Activated naive CD8-positive, alpha-beta T cell treated with anti-CD3 and anti-CD28 coated beads for 36 hours (primary cell): ENCODE data around the gene PRTFDC1. TPM values are rescaled to one million over a fixed set of nuclear protein-coding genes. Genes with fewer than 3 reads are reported as not detected.

Experiments used
- DNase-seq: peaks from one replicate; pipeline ENCODE4 v3.0.0; 2021
- H3K27ac Mint-ChIP-seq: one replicate; pipeline ENCODE4 v1.8.0; 2022; ENCODE audit warnings: mild to moderate bottlenecking, moderate library complexity, mixed read lengths
- H3K27me3 Mint-ChIP-seq: one replicate; pipeline ENCODE4 v1.8.0; 2022; ENCODE audit warnings: mild to moderate bottlenecking, mixed read lengths
- H3K36me3 Mint-ChIP-seq: one replicate; pipeline ENCODE4 v1.8.0; 2021; ENCODE audit warnings: mild to moderate bottlenecking, mixed read lengths
- H3K4me1 Mint-ChIP-seq: one replicate; pipeline ENCODE4 v1.8.0; 2021; ENCODE audit warnings: mixed read lengths
- H3K4me3 Mint-ChIP-seq: one replicate; pipeline ENCODE4 v1.8.0; 2022; ENCODE audit warnings: mild to moderate bottlenecking, moderate library complexity, mixed read lengths
- H3K9me3 Mint-ChIP-seq: one replicate; pipeline ENCODE4 v1.8.0; 2022; ENCODE audit warnings: mixed read lengths
- total RNA-seq, 2 experiments: library from RNA; stranded (reverse); gene quantifications; one replicate each; pipeline ENCODE4 v1.2.3, GENCODE V29; 2021

The PRTFDC1 gene
- total RNA-seq, 2 experiments from 2014 or later: 2.8 to 3.6 TPM

DNA sequence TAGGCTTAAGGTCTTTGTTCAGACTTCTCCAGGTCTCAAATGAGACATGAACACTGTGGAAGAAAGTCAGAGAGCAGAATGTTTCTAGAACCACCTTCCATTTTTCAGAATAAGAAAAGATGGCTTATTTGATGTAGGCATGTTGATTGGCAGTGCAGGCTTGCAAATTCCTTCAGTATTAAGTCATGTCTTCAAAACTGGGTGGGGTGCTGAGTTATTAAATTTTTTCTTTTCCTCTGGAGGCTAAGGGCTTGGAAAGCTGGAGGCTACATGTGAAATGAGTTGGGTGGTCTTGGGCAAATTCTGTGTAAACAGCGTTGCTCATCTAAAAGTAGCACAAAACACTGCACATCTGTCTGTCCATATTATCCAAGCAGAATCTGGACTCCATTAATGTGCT lies 62.8 kb downstream of the PRTFDC1 start:
- no peak overlapping the region for H3K4me3 Mint-ChIP-seq
- no peak for DNase-seq
- no peaks in the 10 kb centered on the region for H3K27me3 Mint-ChIP-seq
- peaks cover 34% of the 10 kb centered on the region for H3K36me3 Mint-ChIP-seq
- peaks cover 41% of the 10 kb centered on the region for H3K4me1 Mint-ChIP-seq
- H3K27ac Mint-ChIP-seq: no peak overlapping the region
- H3K9me3 Mint-ChIP-seq: peaks cover 19% of the 10 kb centered on the region

DNA sequence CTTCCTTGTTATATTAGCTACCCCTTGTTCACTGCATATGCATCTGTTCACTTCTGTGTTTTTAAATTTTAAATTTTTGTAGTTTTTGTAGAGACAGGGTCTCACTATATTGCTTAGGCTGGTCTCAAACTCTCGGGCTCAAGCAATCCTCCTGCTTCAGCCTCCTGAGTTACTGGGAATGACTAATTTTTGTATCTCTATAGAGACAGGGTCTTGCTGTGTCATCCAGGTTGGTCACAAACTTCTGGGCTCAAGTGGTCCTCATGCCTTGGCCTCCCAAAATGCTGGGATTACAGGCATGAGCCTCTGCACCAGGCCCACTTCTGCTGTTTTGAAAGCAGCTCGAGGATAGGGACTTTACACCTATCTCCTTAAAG lies 64.6 kb downstream of the PRTFDC1 start:
- H3K27me3 Mint-ChIP-seq: no peaks in the 10 kb centered on the region
- no peak for DNase-seq
- peaks cover 37% of the 10 kb centered on the region for H3K36me3 Mint-ChIP-seq
- peaks cover 19% of the 10 kb centered on the region for H3K9me3 Mint-ChIP-seq
- peaks cover 42% of the 10 kb centered on the region for H3K4me1 Mint-ChIP-seq
- H3K27ac Mint-ChIP-seq: peak overlapping the region; percentile 97
- H3K4me3 Mint-ChIP-seq: peak overlapping the region; percentile 77

DNA sequence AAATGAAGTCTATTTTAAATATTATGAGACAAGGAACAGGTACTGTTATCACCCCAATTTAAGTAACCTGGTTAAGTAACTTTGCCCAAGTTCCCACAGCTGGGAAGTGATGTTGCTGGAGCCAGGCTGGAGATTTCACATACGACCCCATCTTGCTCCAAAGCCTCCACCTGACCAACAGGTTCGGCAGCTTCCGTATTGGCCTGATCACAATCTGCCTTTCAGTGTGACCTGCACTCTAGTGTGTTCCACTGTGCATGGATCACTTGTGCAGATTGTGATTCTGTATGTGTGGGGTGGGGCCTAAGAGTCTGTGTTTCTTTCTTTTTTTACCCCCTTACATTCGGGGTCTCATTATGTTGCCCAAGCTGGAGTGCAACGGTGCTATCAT lies 66.1 kb downstream of the PRTFDC1 start:
- H3K4me3 Mint-ChIP-seq: no peak overlapping the region
- H3K27me3 Mint-ChIP-seq: no peaks in the 10 kb centered on the region
- peaks cover 17% of the 10 kb centered on the region for H3K9me3 Mint-ChIP-seq
- no peak for DNase-seq
- H3K27ac Mint-ChIP-seq: no peak overlapping the region
- peaks cover 52% of the 10 kb centered on the region for H3K4me1 Mint-ChIP-seq
- H3K36me3 Mint-ChIP-seq: peaks cover 33% of the 10 kb centered on the region

DNA sequence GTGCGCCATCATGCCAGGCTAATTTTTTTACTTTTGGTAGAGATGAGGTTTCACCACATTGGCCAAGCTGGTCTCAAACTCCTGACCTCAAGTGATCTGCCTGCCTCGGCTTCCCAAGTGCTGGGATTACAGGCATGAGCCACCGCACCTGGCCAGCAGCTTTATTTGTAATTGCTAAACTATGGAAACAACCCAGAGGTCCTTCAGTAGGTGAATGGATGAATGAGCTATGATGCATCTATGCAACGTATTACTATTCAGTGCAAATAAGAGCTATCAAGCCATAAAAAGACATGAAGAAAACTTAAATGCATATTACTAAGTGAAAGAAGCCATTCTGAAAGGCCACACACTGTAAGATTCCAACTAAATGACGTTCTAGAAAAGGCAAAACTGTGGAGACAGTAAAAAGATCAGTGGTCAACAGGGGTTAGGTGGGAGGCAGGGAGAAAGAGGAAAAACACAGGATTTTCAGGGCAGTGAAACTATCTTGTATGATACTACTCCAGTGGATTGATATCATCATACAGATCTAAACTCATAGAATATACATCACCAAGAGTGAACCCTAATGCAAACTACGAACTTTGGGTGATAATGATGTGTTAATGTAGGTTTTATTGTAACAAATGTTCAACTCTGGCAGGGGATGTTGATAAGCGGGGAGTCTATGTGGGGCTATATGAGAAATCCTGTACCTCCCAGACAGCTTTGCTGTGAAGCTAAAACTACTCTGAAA lies 66.7 kb downstream of the PRTFDC1 start:
- Mint-ChIP-seq H3K9me3 (peaks cover 20% of the 10 kb centered on the region), H3K4me1 (peaks cover 57% of the 10 kb centered on the region), H3K36me3 (peaks cover 32% of the 10 kb centered on the region), H3K27ac (no peak overlapping the region), H3K27me3 (no peaks in the 10 kb centered on the region), H3K4me3 (no peak overlapping the region)
- DNase-seq: no peak

DNA sequence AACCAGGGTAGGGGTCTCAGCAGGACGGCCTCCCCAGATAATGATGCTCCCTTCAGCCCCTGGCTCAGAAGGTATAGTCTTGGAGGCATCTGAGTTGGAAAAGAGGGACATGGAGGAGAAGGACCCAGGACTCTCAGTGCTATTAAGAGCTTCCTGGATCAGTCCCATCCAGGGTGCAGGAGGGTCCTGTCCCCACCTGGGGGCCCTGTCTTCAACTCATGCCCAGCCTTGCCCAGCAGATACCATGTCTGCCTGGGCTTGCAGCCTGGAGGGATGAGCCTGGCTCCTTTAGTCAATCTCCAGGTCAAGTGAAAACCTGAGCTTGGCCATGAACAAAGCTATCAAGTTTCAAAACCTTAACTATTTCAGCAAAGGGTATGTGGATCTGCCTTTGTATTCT lies 67.6 kb downstream of the PRTFDC1 start:
- Mint-ChIP-seq H3K36me3 (peaks cover 28% of the 10 kb centered on the region), H3K27me3 (no peaks in the 10 kb centered on the region), H3K27ac (no peak overlapping the region), H3K4me1 (peaks cover 59% of the 10 kb centered on the region), H3K9me3 (peaks cover 20% of the 10 kb centered on the region), H3K4me3 (no peak overlapping the region)
- no peak for DNase-seq

DNA sequence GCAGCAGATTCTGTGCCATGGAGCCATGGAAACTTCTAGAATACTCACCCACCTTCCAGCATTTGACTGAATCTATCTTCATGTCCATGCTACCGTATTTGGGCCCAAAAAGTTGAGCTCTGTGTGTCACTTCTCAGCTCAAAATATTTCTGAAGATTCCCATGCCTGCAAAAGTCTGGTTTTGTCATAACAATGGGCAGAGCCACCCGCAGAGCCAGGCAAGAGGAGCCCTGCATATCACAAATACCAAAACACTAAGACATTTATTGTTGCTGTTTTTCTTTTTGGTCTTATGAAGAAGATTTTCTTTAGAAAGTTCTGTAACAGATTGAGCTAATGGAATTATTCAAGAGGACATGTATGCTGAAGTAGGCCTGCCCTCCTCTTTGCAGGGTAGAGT lies 68.1 kb downstream of the PRTFDC1 start:
- H3K27me3 Mint-ChIP-seq: no peaks in the 10 kb centered on the region
- H3K9me3 Mint-ChIP-seq: peaks cover 19% of the 10 kb centered on the region
- no peak overlapping the region for H3K4me3 Mint-ChIP-seq
- no peak for DNase-seq
- H3K36me3 Mint-ChIP-seq: peaks cover 25% of the 10 kb centered on the region
- no peak overlapping the region for H3K27ac Mint-ChIP-seq
- peaks cover 56% of the 10 kb centered on the region for H3K4me1 Mint-ChIP-seq

DNA sequence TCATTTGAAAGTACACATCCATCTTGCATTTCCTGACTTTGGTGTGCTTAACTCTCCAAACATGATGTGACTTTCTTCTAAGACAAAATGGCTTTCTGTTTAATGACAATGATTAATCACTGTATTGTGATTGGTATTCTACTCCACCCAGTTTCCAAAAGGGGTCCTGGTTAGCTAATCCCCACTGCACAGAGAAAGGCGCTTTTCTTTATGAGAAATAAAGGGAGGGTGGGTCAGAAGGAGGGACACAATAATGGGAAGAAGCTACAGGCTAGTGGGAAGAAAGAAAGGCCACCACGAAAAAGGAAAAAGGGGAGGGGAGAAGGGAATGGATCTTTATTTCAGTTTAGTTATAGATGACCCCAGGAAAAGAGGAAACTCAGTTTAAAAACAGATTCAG lies 69.2 kb downstream of the PRTFDC1 start:
- Mint-ChIP-seq H3K4me1 (peaks cover 50% of the 10 kb centered on the region), H3K9me3 (peaks cover 17% of the 10 kb centered on the region), H3K27ac (peak overlapping the region; percentile 85), H3K4me3 (peak overlapping the region; percentile 29), H3K36me3 (peaks cover 22% of the 10 kb centered on the region), H3K27me3 (no peaks in the 10 kb centered on the region)
- DNase-seq: no peak

DNA sequence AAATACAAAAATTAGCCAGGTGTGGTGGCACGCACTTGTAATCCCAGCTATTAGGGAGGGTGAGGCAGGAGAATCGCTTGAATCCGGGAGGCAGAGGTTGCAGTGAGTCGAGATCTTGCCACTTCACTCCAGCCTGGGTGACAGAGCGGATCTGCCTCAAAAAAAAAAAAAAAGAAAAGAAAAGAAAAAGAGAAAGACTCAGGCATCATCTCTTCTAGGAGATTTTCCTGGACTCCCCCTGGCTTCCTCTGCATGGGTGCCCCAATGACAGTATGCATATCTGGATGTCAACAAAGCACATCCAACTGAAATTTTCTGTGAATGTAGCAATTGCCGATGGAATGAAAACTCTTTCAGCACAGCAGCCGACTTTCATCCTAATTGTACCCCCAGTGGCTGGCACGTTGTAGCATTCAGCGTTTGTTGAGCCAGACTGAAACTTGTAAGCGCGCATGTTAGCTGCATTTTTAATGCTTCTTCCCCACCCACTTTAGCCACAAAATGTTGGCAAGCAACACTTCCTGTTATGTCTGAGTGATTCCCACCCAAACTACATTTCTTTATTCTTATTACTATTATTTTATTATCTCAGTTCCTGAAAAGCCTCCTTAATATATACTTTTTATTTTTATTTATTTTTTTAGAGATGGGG lies 70.2 kb downstream of the PRTFDC1 start:
- H3K27ac Mint-ChIP-seq: peak overlapping the region; percentile 79
- peaks cover 13% of the 10 kb centered on the region for H3K36me3 Mint-ChIP-seq
- H3K9me3 Mint-ChIP-seq: peaks cover 13% of the 10 kb centered on the region
- no peaks in the 10 kb centered on the region for H3K27me3 Mint-ChIP-seq
- peak overlapping the region; percentile 58 for H3K4me3 Mint-ChIP-seq
- DNase-seq: peak; percentile 33
- peaks cover 41% of the 10 kb centered on the region for H3K4me1 Mint-ChIP-seq

DNA sequence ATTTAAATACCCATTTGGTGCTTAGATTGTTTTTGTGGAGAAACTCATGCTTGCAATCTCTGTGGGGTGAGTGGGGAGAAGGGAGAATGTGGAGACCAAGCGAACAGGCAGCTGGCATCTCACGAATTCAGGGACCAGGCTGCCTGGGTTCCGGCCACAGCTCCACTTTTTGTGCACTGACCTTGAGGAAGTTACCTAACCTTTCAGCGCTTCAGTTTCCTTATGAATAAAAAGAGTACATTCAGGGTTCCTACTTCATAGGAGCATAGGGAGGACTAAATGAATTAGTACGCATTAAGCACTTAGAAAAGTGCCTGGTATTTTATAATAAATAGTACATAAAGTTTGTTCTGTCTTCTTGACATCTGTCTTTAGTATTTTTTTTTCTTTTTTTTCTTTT lies 72.5 kb downstream of the PRTFDC1 start:
- no peak overlapping the region for H3K27ac Mint-ChIP-seq
- peaks cover 8% of the 10 kb centered on the region for H3K36me3 Mint-ChIP-seq
- no peak for DNase-seq
- H3K4me1 Mint-ChIP-seq: peaks cover 36% of the 10 kb centered on the region
- H3K27me3 Mint-ChIP-seq: no peaks in the 10 kb centered on the region
- H3K4me3 Mint-ChIP-seq: no peak overlapping the region
- peaks cover 11% of the 10 kb centered on the region for H3K9me3 Mint-ChIP-seq

DNA sequence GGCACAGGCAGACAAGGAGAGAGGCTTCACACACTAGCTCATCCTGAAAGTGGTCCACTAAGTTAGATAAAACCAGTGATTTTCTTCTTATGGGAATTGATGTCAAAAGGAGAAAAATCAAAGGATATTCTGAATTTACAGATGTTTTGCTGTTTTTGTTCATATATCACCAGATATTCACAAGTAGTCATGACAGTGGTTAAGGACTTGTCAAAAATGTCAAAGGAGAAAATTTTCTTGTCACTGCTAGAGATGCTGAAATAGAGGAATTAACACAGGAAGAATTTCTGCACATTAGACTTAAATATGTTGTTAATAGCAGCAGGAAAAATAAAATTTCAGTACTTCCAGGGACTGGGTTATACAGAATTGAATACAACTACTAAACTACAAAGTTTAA lies 78.3 kb downstream of the PRTFDC1 start:
- Mint-ChIP-seq H3K9me3 (peaks cover 4% of the 10 kb centered on the region), H3K27ac (no peak overlapping the region), H3K36me3 (peaks cover 2% of the 10 kb centered on the region), H3K4me1 (peaks cover 10% of the 10 kb centered on the region), H3K27me3 (no peaks in the 10 kb centered on the region), H3K4me3 (no peak overlapping the region)
- no peak for DNase-seq

DNA sequence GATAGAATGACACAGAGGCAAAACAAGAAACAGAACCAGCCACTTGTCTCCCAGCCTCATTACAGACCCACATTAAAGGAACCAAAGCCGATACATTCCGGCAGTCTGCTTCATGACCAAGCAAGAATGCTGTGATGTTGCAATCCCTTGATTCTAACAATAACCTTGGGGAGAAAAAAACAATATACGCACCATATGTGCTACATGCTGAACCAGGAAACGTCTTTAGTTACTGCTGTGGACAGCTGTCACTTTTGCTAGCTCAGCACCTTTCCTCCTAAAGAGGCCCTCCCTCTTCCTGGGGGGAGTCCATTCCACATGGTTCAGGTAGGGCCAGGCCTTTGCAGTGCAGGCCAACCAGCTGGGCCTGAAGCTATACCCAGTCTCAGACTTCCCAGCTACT lies 79.1 kb downstream of the PRTFDC1 start:
- H3K4me1 Mint-ChIP-seq: peaks cover 8% of the 10 kb centered on the region
- no peak overlapping the region for H3K27ac Mint-ChIP-seq
- no peak for DNase-seq
- peaks cover 2% of the 10 kb centered on the region for H3K36me3 Mint-ChIP-seq
- no peaks in the 10 kb centered on the region for H3K27me3 Mint-ChIP-seq
- peaks cover 4% of the 10 kb centered on the region for H3K9me3 Mint-ChIP-seq
- H3K4me3 Mint-ChIP-seq: no peak overlapping the region

DNA sequence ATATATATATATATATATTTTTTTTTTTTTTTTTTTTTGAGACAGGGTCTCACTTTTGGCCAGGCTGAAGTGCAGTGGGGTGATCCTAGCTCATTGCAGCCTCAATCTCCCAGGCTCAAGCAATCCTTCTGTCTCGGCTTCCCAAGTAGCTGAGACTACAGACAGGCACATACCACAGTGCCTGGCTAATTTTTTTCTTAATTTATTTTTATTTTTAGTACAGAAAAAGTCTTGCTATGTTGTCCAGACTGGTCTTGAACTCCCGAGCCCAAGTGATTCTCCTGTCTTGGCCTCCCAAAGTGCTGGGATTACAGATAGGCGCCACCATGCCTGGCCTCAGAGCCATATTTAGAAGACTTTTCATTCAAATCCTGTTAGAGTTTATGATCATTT lies 79.6 kb downstream of the PRTFDC1 start:
- H3K4me1 Mint-ChIP-seq: peaks cover 8% of the 10 kb centered on the region
- H3K27me3 Mint-ChIP-seq: no peaks in the 10 kb centered on the region
- H3K9me3 Mint-ChIP-seq: peaks cover 4% of the 10 kb centered on the region
- H3K27ac Mint-ChIP-seq: no peak overlapping the region
- peaks cover 2% of the 10 kb centered on the region for H3K36me3 Mint-ChIP-seq
- H3K4me3 Mint-ChIP-seq: no peak overlapping the region
- no peak for DNase-seq

DNA sequence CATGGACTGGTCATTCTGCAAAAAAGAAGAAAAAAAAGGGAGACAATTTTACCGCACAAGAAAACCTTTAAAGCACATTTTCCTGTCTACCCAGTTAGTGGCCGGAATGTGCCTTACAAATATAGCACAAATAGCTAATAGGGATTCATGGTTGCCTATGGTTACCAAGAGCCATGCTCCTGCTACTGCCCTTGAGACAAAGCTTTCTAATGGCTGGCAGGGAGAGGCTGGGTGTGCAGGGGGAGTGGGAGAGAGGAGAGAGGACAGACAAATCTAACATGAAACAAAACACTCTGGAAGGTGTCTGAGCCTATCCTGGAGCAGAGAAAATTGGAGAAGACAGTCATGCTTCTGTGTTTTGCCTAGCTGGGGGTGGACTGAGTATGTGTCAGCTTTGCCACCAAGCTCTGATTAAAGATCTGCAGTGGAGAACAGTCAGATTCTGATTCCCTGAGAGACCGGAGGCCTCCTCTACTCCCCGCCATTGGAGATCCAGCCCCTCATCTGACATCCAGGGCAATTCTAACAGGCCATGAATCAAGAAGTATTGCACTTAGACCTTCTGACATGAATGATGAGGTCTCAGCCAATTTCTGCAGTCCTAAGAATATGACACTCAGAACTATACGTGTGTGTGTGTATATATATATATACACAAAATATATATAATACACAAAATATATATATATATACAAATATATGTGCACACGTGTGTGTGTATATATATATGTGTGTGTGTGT lies 80.2 kb downstream of the PRTFDC1 start:
- H3K36me3 Mint-ChIP-seq: peaks cover 2% of the 10 kb centered on the region
- no peak overlapping the region for H3K4me3 Mint-ChIP-seq
- H3K9me3 Mint-ChIP-seq: peaks cover 4% of the 10 kb centered on the region
- peaks cover 11% of the 10 kb centered on the region for H3K4me1 Mint-ChIP-seq
- no peak for DNase-seq
- H3K27ac Mint-ChIP-seq: no peak overlapping the region
- H3K27me3 Mint-ChIP-seq: no peaks in the 10 kb centered on the region

DNA sequence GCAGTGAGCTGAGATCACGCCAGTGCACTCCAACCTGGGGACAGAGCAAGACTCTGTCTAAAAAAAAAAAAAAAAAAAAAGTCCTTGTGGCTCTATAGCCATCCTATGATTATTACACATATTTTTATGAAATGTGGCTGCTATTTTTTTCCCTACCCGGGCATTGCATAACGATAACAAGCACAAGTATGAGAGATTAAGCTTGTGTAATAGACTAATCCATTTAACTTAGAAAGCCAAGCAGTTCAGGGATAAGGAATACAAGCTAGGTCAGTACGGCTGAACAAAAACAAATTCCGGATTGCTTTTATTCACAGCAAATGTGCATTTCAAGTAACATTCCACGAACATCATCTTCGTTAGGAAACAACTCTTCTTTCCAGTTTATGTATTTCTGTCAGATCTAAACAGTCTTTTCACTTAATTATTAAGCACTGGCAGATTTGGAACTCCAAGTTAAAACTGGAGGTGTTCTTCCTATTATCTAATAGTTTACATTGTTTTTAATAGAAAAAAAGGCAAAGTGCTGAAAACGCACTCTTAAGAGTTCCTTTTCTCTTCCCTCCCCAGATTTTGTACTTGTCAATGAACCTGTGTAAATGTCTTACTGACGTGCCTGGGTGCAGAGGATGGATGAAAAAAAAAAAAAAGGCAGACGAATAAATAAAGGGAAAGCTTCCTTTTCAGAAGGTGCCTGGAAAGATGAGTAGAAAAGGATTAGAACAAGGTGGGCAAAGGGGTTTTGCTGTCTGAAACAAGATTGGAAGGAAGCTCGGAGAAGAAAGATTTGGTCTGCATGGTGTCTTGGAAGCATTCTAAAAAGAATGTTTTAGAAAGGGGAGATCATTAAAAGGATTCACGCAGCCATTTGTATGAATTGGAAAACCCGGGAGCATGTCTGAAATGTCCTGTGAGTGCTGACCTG lies 81.1 kb downstream of the PRTFDC1 start:
- Mint-ChIP-seq H3K4me3 (no peak overlapping the region), H3K27me3 (no peaks in the 10 kb centered on the region)

More for the DNA sequence above, 81.1 kb downstream of the PRTFDC1 start:
- DNase-seq: no peak
- no peak overlapping the region for H3K27ac Mint-ChIP-seq
- peaks cover 16% of the 10 kb centered on the region for H3K4me1 Mint-ChIP-seq
- peaks cover 2% of the 10 kb centered on the region for H3K36me3 Mint-ChIP-seq
- H3K9me3 Mint-ChIP-seq: peaks cover 4% of the 10 kb centered on the region
